GM23338 (cell line): Measurements from ENCODE around the gene FKBP5. TPM values are rescaled to one million over a fixed set of nuclear protein-coding genes. Genes with fewer than 3 reads are reported as not detected.

ENCODE experiments used
- ATAC-seq: fragments of 200-7000 bp; cut with Tn5 transposase; 3 replicates; pipeline ENCODE4 v1.9.1; 2020
- DNase-seq: peaks from one replicate; pipeline ENCODE4 v3.0.0-alpha.2; 2015; ENCODE audit warnings: low spot score
- H2AFZ ChIP-seq: fragments of 200-600 bp; sonication (generic); 2 replicates; pipeline ENCODE4 v1.8.0; 2016; ENCODE audit warnings: antibody characterized with exemption, mild to moderate bottlenecking, moderate library complexity
- H3F3A ChIP-seq: fragments of 200-600 bp; sonication (generic); replicated peaks from 2 replicates; pipeline ENCODE4 v1.8.0; 2017; ENCODE audit warnings: antibody characterized with exemption, mixed run types, low read depth
- H3K27ac ChIP-seq: fragments of 200-600 bp; sonication (generic); 2 replicates; pipeline ENCODE4 v1.6.1; 2016; ENCODE audit warnings: low read depth
- H3K27me3 ChIP-seq: fragments of 200-600 bp; sonication (generic); 2 replicates; pipeline ENCODE4 v1.8.0; 2016; ENCODE audit warnings: mild to moderate bottlenecking, mixed run types, moderate library complexity; ENCODE audit not compliant: insufficient read depth
- H3K36me3 ChIP-seq: fragments of 200-600 bp; sonication (generic); 2 replicates; pipeline ENCODE4 v1.8.0; 2016; ENCODE audit warnings: mild to moderate bottlenecking; ENCODE audit not compliant: insufficient read depth
- H3K4me1 ChIP-seq: fragments of 200-600 bp; sonication (generic); 2 replicates; pipeline ENCODE4 v1.8.0; 2016; ENCODE audit warnings: mild to moderate bottlenecking, moderate library complexity; ENCODE audit not compliant: insufficient read depth
- H3K4me2 ChIP-seq: fragments of 200-600 bp; sonication (generic); 2 replicates; pipeline ENCODE4 v1.7.1; 2017; ENCODE audit warnings: mixed run types
- H3K4me3 ChIP-seq: fragments of 200-600 bp; sonication (generic); 2 replicates; pipeline ENCODE4 v1.6.1; 2016; ENCODE audit warnings: mixed run types
- H3K79me2 ChIP-seq: fragments of 200-600 bp; sonication (generic); replicated peaks from 2 replicates; pipeline ENCODE4 v1.8.0; 2017; ENCODE audit warnings: mild to moderate bottlenecking; ENCODE audit not compliant: insufficient read depth
- H3K9me2 ChIP-seq: fragments of 200-600 bp; sonication (generic); 2 replicates; pipeline ENCODE4 v1.8.0; 2017; ENCODE audit not compliant: insufficient read depth
- H4K20me1 ChIP-seq: fragments of 200-600 bp; sonication (generic); replicated peaks from 2 replicates; pipeline ENCODE4 v1.8.0; 2017; ENCODE audit warnings: mild to moderate bottlenecking; ENCODE audit not compliant: insufficient read depth
- H3K27ac Mint-ChIP-seq: 2 replicates; pipeline ENCODE4 v1.8.0; 2020; ENCODE audit warnings: inconsistent platforms, mild to moderate bottlenecking, moderate library complexity, mixed read lengths
- H3K27me3 Mint-ChIP-seq: 3 replicates; pipeline ENCODE4 v1.8.0; 2022; ENCODE audit warnings: low read depth, mild to moderate bottlenecking, moderate library complexity, mixed read lengths, inconsistent platforms; ENCODE audit not compliant: insufficient read depth, poor library complexity
- H3K36me3 Mint-ChIP-seq: 3 replicates; pipeline ENCODE4 v1.8.0; 2021; ENCODE audit warnings: low read depth, mild to moderate bottlenecking, inconsistent platforms, moderate library complexity, mixed read lengths
- H3K4me1 Mint-ChIP-seq: 3 replicates; pipeline ENCODE4 v1.8.0; 2020; ENCODE audit warnings: mild to moderate bottlenecking, inconsistent platforms, mixed read lengths
- H3K4me3 Mint-ChIP-seq: 3 replicates; pipeline ENCODE4 v1.8.0; 2021; ENCODE audit warnings: moderate library complexity, mild to moderate bottlenecking, inconsistent platforms, mixed read lengths
- H3K9me3 Mint-ChIP-seq: 3 replicates; pipeline ENCODE4 v1.8.0; 2020; ENCODE audit warnings: moderate library complexity, mild to moderate bottlenecking, inconsistent platforms, mixed read lengths
- CREB1 ChIP-seq: fragments of 250-450 bp; sonication (Bioruptor Pico); IDR thresholded peaks from 2 replicates; pipeline ENCODE4 v1.5.0; 2020; ENCODE audit warnings: low read depth, mild to moderate bottlenecking, moderate library complexity
- EZH2 ChIP-seq: fragments of 200-600 bp; sonication (generic); IDR thresholded peaks from one replicate; pipeline ENCODE4 v1.8.0; 2017; ENCODE audit warnings: antibody characterized with exemption, mild to moderate bottlenecking, low read depth; ENCODE audit not compliant: unreplicated experiment
- EZH2phosphoT487 ChIP-seq: fragments of 200-600 bp; sonication (generic); IDR thresholded peaks from one replicate; pipeline ENCODE4 v1.8.1; 2018; ENCODE audit warnings: antibody characterized with exemption; ENCODE audit not compliant: unreplicated experiment
- JUNB ChIP-seq: IDR thresholded peaks from one replicate; pipeline ENCODE4 v1.6.1; 2016; ENCODE audit warnings: antibody characterized with exemption; ENCODE audit not compliant: unreplicated experiment
- NANOG ChIP-seq: IDR thresholded peaks from 2 replicates; pipeline ENCODE4 v1.6.1; 2016; ENCODE audit warnings: antibody characterized with exemption, borderline replicate concordance
- POLR2AphosphoS5 ChIP-seq: IDR thresholded peaks from 2 replicates; pipeline ENCODE4 v1.6.1; 2016; ENCODE audit warnings: antibody characterized with exemption, low read depth
- STAT1 ChIP-seq: IDR thresholded peaks from one replicate; pipeline ENCODE4 v1.6.1; 2016; ENCODE audit warnings: antibody characterized with exemption; ENCODE audit not compliant: unreplicated experiment
- ZNF114 ChIP-seq: fragments of 250-450 bp; sonication (Bioruptor Pico); IDR thresholded peaks from 2 replicates; pipeline ENCODE4 v1.5.0; 2020; ENCODE audit warnings: mild to moderate bottlenecking, moderate library complexity
- ZNF331 ChIP-seq: fragments of 250-450 bp; sonication (Bioruptor Pico); IDR thresholded peaks from 2 replicates; pipeline ENCODE4 v1.5.0; 2020; ENCODE audit warnings: low read depth, mild to moderate bottlenecking, moderate library complexity
- polyA plus RNA-seq: library from polyadenylated mRNA; unstranded; fragments of >200 nt; fragmentation: Nextera tagmentation; extraction: Ambion mirVana; gene quantifications from 2 replicates; pipeline ENCODE4 v1.2.1, GENCODE V29; 2016
- total RNA-seq: library from RNA; depleted of rRNA; stranded (reverse); fragments of >200 nt; shearing (Covaris generic); gene quantifications from 2 replicates; pipeline ENCODE4 v1.2.3, GENCODE V29; 2014
- TF ChIP-seq, protein P1 (sequence below): IDR thresholded peaks from one replicate; pipeline ENCODE4 v1.6.1; 2018; ENCODE audit warnings: antibody characterized with exemption; ENCODE audit not compliant: unreplicated experiment
- TF ChIP-seq, protein P2 (sequence below): IDR thresholded peaks from 2 replicates; pipeline ENCODE4 v1.6.1; 2016; ENCODE audit warnings: antibody characterized with exemption
- TF ChIP-seq, protein P3 (sequence below): fragments of 250-450 bp; sonication (Bioruptor Pico); IDR thresholded peaks from 2 replicates; pipeline ENCODE4 v1.5.0; 2020; ENCODE audit warnings: mild to moderate bottlenecking, moderate library complexity
- TF ChIP-seq, protein P4 (sequence below), 2 experiments: fragments of 200-600 bp in 1 of 2; sonication (generic) in 1 of 2; conservative IDR thresholded peaks; 2 replicates each; pipeline versions ENCODE4 v1.5.1 to v1.6.1; 2016 to 2017; ENCODE audit warnings: antibody characterized with exemption in 2 of 2, low read depth in 2 of 2, mild to moderate bottlenecking in 2 of 2, moderate library complexity in 1 of 2

The FKBP5 gene
- total and polyA plus RNA-seq, 2 experiments from 2014 or later, result 19.8 to 28.6 TPM

DNA sequence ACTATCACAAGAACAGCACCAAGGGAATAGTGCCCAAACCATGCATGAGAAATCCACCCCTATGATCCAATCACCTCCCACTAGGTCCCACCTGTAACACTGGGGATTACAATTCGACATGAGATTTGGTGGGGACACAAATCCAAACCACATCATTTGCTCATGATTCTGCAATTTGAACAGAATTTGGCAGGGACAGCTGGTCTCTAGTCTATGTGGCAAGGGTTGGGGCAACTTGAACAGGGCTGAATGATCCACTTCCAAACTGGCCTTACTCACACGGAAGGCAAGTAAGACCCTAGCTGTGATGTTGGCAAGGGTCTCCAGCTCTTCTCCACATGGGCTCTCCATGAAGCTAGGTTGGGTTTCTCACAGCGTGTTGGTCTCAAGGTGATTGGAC is 10.1 kb upstream of the FKBP5 start:
- DNase-seq, result no peak
- H3K4me1 ChIP-seq, result no peaks in the 10 kb centered on the region
- no peaks in the 10 kb centered on the region for H3K79me2 ChIP-seq
- H3K4me3 ChIP-seq, result no peak overlapping the region
- Mint-ChIP-seq H3K27me3 (no peaks in the 10 kb centered on the region), H3K36me3 (no peaks in the 10 kb centered on the region; the same call in 2 of the 3 replicates), H3K9me3 (peaks cover 7% of the 10 kb centered on the region; the same call in 2 of the 3 replicates), H3K4me1 (no peaks in the 10 kb centered on the region), H3K4me3 (no peak overlapping the region), H3K27ac (no peak overlapping the region)
- H3K36me3 ChIP-seq, result no peaks in the 10 kb centered on the region
- no peaks in the 10 kb centered on the region for H3F3A ChIP-seq
- H2AFZ ChIP-seq, result 0 out of 2 replicates have a peak overlapping the region, but pooled peaks have one; percentile 28
- H3K9me2 ChIP-seq, result no peaks in the 10 kb centered on the region; the same call in 1 of the 2 replicates
- no peaks in the 10 kb centered on the region for H3K27me3 ChIP-seq
- H3K27ac ChIP-seq, result no peak overlapping the region
- TF ChIP-seq, protein P1, sequence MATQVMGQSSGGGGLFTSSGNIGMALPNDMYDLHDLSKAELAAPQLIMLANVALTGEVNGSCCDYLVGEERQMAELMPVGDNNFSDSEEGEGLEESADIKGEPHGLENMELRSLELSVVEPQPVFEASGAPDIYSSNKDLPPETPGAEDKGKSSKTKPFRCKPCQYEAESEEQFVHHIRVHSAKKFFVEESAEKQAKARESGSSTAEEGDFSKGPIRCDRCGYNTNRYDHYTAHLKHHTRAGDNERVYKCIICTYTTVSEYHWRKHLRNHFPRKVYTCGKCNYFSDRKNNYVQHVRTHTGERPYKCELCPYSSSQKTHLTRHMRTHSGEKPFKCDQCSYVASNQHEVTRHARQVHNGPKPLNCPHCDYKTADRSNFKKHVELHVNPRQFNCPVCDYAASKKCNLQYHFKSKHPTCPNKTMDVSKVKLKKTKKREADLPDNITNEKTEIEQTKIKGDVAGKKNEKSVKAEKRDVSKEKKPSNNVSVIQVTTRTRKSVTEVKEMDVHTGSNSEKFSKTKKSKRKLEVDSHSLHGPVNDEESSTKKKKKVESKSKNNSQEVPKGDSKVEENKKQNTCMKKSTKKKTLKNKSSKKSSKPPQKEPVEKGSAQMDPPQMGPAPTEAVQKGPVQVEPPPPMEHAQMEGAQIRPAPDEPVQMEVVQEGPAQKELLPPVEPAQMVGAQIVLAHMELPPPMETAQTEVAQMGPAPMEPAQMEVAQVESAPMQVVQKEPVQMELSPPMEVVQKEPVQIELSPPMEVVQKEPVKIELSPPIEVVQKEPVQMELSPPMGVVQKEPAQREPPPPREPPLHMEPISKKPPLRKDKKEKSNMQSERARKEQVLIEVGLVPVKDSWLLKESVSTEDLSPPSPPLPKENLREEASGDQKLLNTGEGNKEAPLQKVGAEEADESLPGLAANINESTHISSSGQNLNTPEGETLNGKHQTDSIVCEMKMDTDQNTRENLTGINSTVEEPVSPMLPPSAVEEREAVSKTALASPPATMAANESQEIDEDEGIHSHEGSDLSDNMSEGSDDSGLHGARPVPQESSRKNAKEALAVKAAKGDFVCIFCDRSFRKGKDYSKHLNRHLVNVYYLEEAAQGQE, result no peak
- TF ChIP-seq CREB1 (CRISPR knock-in tag) (no peak), POLR2AphosphoS5 (no peak), ZNF114 (CRISPR knock-in tag) (no peak), JUNB (no peak), STAT1 (no peak), NANOG (no peak), EZH2 (no peak), EZH2phosphoT487 (no peak), ZNF331 (CRISPR knock-in tag) (no peak)
- TF ChIP-seq, protein P2, sequence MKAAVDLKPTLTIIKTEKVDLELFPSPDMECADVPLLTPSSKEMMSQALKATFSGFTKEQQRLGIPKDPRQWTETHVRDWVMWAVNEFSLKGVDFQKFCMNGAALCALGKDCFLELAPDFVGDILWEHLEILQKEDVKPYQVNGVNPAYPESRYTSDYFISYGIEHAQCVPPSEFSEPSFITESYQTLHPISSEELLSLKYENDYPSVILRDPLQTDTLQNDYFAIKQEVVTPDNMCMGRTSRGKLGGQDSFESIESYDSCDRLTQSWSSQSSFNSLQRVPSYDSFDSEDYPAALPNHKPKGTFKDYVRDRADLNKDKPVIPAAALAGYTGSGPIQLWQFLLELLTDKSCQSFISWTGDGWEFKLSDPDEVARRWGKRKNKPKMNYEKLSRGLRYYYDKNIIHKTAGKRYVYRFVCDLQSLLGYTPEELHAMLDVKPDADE, result no peak
- TF ChIP-seq, protein P3, sequence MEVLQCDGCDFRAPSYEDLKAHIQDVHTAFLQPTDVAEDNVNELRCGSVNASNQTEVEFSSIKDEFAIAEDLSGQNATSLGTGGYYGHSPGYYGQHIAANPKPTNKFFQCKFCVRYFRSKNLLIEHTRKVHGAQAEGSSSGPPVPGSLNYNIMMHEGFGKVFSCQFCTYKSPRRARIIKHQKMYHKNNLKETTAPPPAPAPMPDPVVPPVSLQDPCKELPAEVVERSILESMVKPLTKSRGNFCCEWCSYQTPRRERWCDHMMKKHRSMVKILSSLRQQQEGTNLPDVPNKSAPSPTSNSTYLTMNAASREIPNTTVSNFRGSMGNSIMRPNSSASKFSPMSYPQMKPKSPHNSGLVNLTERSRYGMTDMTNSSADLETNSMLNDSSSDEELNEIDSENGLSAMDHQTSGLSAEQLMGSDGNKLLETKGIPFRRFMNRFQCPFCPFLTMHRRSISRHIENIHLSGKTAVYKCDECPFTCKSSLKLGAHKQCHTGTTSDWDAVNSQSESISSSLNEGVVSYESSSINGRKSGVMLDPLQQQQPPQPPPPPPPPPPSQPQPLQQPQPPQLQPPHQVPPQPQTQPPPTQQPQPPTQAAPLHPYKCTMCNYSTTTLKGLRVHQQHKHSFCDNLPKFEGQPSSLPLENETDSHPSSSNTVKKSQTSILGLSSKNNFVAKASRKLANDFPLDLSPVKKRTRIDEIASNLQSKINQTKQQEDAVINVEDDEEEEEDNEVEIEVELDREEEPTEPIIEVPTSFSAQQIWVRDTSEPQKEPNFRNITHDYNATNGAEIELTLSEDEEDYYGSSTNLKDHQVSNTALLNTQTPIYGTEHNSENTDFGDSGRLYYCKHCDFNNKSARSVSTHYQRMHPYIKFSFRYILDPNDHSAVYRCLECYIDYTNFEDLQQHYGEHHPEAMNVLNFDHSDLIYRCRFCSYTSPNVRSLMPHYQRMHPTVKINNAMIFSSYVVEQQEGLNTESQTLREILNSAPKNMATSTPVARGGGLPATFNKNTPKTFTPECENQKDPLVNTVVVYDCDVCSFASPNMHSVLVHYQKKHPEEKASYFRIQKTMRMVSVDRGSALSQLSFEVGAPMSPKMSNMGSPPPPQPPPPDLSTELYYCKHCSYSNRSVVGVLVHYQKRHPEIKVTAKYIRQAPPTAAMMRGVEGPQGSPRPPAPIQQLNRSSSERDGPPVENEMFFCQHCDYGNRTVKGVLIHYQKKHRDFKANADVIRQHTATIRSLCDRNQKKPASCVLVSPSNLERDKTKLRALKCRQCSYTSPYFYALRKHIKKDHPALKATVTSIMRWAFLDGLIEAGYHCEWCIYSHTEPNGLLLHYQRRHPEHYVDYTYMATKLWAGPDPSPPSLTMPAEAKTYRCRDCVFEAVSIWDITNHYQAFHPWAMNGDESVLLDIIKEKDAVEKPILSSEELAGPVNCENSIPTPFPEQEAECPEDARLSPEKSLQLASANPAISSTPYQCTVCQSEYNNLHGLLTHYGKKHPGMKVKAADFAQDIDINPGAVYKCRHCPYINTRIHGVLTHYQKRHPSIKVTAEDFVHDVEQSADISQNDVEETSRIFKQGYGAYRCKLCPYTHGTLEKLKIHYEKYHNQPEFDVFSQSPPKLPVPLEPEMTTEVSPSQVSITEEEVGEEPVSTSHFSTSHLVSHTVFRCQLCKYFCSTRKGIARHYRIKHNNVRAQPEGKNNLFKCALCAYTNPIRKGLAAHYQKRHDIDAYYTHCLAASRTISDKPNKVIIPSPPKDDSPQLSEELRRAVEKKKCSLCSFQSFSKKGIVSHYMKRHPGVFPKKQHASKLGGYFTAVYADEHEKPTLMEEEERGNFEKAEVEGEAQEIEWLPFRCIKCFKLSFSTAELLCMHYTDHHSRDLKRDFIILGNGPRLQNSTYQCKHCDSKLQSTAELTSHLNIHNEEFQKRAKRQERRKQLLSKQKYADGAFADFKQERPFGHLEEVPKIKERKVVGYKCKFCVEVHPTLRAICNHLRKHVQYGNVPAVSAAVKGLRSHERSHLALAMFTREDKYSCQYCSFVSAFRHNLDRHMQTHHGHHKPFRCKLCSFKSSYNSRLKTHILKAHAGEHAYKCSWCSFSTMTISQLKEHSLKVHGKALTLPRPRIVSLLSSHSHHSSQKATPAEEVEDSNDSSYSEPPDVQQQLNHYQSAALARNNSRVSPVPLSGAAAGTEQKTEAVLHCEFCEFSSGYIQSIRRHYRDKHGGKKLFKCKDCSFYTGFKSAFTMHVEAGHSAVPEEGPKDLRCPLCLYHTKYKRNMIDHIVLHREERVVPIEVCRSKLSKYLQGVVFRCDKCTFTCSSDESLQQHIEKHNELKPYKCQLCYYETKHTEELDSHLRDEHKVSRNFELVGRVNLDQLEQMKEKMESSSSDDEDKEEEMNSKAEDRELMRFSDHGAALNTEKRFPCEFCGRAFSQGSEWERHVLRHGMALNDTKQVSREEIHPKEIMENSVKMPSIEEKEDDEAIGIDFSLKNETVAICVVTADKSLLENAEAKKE, result no peak
- TF ChIP-seq, protein P4, sequence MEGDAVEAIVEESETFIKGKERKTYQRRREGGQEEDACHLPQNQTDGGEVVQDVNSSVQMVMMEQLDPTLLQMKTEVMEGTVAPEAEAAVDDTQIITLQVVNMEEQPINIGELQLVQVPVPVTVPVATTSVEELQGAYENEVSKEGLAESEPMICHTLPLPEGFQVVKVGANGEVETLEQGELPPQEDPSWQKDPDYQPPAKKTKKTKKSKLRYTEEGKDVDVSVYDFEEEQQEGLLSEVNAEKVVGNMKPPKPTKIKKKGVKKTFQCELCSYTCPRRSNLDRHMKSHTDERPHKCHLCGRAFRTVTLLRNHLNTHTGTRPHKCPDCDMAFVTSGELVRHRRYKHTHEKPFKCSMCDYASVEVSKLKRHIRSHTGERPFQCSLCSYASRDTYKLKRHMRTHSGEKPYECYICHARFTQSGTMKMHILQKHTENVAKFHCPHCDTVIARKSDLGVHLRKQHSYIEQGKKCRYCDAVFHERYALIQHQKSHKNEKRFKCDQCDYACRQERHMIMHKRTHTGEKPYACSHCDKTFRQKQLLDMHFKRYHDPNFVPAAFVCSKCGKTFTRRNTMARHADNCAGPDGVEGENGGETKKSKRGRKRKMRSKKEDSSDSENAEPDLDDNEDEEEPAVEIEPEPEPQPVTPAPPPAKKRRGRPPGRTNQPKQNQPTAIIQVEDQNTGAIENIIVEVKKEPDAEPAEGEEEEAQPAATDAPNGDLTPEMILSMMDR (conservative IDR thresholded peaks at IDR 0.05; ENCODE audit: low read depth in 2 of 2), result no peak
- no peaks in the 10 kb centered on the region for H4K20me1 ChIP-seq
- no peak overlapping the region for H3K4me2 ChIP-seq
- no peak for ATAC-seq
